HepG2 (cell line): ENCODE results near the gene ACOX3.

Experiments
- EP300 ChIP-seq, 3 experiments: sonication (generic) in 1 of 3; formaldehyde crosslinking in 1 of 3; IDR thresholded peaks; 2 replicates each; pipeline versions ENCODE4 v1.5.1 to v1.6.1; 2011 to 2020; ENCODE audit warnings: low read depth in 2 of 3, low read length in 2 of 3, borderline replicate concordance in 1 of 3, improper control_type of control experiment in 1 of 3, mild to moderate bottlenecking in 1 of 3, missing genetic modification reagents in 1 of 3, moderate library complexity in 1 of 3
- EZH2 ChIP-seq: conservative IDR thresholded peaks from 2 replicates; pipeline ENCODE4 v1.6.1; 2012; ENCODE audit warnings: mild to moderate bottlenecking, low read depth, low read length, moderate library complexity
- KDM1A ChIP-seq: IDR thresholded peaks from 2 replicates; pipeline ENCODE4 v1.6.1; 2016; ENCODE audit warnings: missing compliant biosample characterization
- MYC ChIP-seq: sonication (generic); formaldehyde crosslinking; IDR thresholded peaks from 2 replicates; pipeline ENCODE4 v1.9.0; 2021; ENCODE audit warnings: missing genetic modification reagents, borderline replicate concordance
- POLR2AphosphoS5 ChIP-seq: IDR thresholded peaks from 2 replicates; pipeline ENCODE4 v1.6.1; 2012; ENCODE audit warnings: low read depth, low read length
- XBP1 ChIP-seq: sonication (generic); formaldehyde crosslinking; IDR thresholded peaks from 2 replicates; pipeline ENCODE4 v1.5.0; 2020; ENCODE audit warnings: missing genetic modification reagents
- ZNF335 ChIP-seq: sonication (generic); formaldehyde crosslinking; IDR thresholded peaks from 2 replicates; pipeline ENCODE4 v1.4.0; 2020; ENCODE audit warnings: missing genetic modification reagents
- ZNF367 ChIP-seq: sonication (generic); formaldehyde crosslinking; IDR thresholded peaks from 2 replicates; pipeline ENCODE4 v1.4.0; 2020; ENCODE audit warnings: missing genetic modification reagents, borderline replicate concordance
- ZNF382 ChIP-seq: sonication (generic); formaldehyde crosslinking; IDR thresholded peaks from 2 replicates; pipeline ENCODE4 v1.5.0; 2020; ENCODE audit warnings: missing genetic modification reagents, mild to moderate bottlenecking, borderline replicate concordance
- ZNF709 ChIP-seq: sonication (generic); formaldehyde crosslinking; IDR thresholded peaks from 2 replicates; pipeline ENCODE4 v1.5.0; 2020; ENCODE audit warnings: mild to moderate bottlenecking, missing genetic modification reagents
- TF ChIP-seq, protein P1 (sequence below): IDR thresholded peaks from 2 replicates; pipeline ENCODE4 v1.6.1; 2016
- TF ChIP-seq, protein P2 (sequence below): sonication (generic); formaldehyde crosslinking; IDR thresholded peaks from 2 replicates; pipeline ENCODE4 v1.5.0; 2020; ENCODE audit warnings: mild to moderate bottlenecking, missing genetic modification reagents, moderate library complexity

DNA sequence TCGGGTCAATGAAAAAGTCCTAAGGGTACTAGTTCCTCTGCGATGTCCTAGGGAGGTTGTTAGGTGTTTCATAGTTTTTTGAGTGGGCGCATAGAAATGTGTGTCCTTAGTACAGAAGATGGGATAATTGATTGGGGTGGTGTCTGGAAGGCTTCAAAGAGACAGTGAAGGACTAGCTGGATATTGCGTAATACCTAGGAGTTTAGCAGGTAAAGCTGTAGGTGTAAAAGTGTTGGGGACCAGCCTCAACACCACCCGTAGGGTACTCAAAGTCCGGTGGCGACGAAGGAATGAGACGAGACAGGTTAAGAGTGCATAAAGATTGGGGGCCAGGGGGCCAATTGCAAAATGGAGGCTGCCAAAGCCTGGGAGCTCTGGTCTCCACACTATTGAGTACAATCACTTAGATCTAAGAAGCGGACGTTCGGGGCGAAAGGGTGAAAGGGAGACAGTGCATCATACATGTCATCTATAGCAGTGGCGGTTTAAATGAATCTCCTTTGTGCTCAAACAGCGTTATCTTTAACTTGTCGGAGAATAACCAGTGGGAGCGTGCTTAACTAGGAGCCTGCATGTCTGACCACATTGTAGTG, 1.1 kb upstream of the ACOX3 start:
- TF ChIP-seq XBP1 (CRISPR knock-in tag) (no peak), ZNF335 (CRISPR knock-in tag) (no peak), ZNF382 (no peak), ZNF709 (CRISPR knock-in tag) (no peak), ZNF367 (CRISPR knock-in tag) (no peak), EP300 (IDR thresholded peaks at IDR 0.05; ENCODE audit: low read depth in 2 of 2, low read length in 2 of 2) (no peak), EP300 (CRISPR knock-in tag; IDR thresholded peaks at IDR 0.05; ENCODE audit: borderline replicate concordance) (no peak), EZH2 (no peak), MYC (CRISPR knock-in tag) (no peak), KDM1A (CRISPR knock-in tag) (no peak), POLR2AphosphoS5 (no peak)
- TF ChIP-seq, protein P1, sequence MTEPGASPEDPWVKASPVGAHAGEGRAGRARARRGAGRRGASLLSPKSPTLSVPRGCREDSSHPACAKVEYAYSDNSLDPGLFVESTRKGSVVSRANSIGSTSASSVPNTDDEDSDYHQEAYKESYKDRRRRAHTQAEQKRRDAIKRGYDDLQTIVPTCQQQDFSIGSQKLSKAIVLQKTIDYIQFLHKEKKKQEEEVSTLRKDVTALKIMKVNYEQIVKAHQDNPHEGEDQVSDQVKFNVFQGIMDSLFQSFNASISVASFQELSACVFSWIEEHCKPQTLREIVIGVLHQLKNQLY (CRISPR knock-in tag), result no peak
- TF ChIP-seq, protein P2, sequence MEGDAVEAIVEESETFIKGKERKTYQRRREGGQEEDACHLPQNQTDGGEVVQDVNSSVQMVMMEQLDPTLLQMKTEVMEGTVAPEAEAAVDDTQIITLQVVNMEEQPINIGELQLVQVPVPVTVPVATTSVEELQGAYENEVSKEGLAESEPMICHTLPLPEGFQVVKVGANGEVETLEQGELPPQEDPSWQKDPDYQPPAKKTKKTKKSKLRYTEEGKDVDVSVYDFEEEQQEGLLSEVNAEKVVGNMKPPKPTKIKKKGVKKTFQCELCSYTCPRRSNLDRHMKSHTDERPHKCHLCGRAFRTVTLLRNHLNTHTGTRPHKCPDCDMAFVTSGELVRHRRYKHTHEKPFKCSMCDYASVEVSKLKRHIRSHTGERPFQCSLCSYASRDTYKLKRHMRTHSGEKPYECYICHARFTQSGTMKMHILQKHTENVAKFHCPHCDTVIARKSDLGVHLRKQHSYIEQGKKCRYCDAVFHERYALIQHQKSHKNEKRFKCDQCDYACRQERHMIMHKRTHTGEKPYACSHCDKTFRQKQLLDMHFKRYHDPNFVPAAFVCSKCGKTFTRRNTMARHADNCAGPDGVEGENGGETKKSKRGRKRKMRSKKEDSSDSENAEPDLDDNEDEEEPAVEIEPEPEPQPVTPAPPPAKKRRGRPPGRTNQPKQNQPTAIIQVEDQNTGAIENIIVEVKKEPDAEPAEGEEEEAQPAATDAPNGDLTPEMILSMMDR, result no peak
